Thymus (tissue), 11 donors: ENCODE measurements around the gene TPM2. TPM values are rescaled to one million over a fixed set of nuclear protein-coding genes. Genes with fewer than 3 reads are reported as not detected.

Source experiments
- DNase-seq, 9 donors: peaks; one replicate each; pipeline ENCODE4 v3.0.0-alpha.2; 2013; ENCODE audit warnings: low spot score in 9 of 9, low read depth in 6 of 9, missing footprints in 1 of 9
- H3K27ac ChIP-seq, 2 donors: one replicate each; pipeline ENCODE4 v1.5.1; 2013; ENCODE audit warnings: control low read depth in 1 of 2, low read depth in 1 of 2, low read length in 1 of 2, mild to moderate bottlenecking in 1 of 2, moderate library complexity in 1 of 2
- H3K27me3 ChIP-seq, 2 donors: one replicate each; pipeline ENCODE4 v1.5.1; 2013; ENCODE audit warnings: low read length in 1 of 2; ENCODE audit not compliant: control insufficient read depth in 2 of 2, insufficient read depth in 1 of 2
- H3K36me3 ChIP-seq, 2 donors: one replicate each; pipeline ENCODE4 v1.5.1; 2013; ENCODE audit warnings: low read length in 1 of 2, mild to moderate bottlenecking in 1 of 2, moderate library complexity in 1 of 2; ENCODE audit not compliant: control insufficient read depth in 2 of 2, insufficient read depth in 2 of 2
- H3K4me1 ChIP-seq, 2 donors: one replicate each; pipeline ENCODE4 v1.5.1; 2013; ENCODE audit warnings: low read length in 2 of 2; ENCODE audit not compliant: control insufficient read depth in 2 of 2, insufficient read depth in 2 of 2
- H3K4me3 ChIP-seq, 2 donors: one replicate each; pipeline ENCODE4 v1.5.1; 2013; ENCODE audit warnings: low read length in 2 of 2, control low read depth in 1 of 2, mild to moderate bottlenecking in 1 of 2
- H3K9me3 ChIP-seq, 2 donors: one replicate each; pipeline ENCODE4 v1.5.1; 2013; ENCODE audit warnings: low read length in 1 of 2, mild to moderate bottlenecking in 1 of 2; ENCODE audit not compliant: control insufficient read depth in 2 of 2, insufficient read depth in 1 of 2
- WGBS: extraction: QIAGEN DNeasy Blood & Tissue Kit; methylation state at CpG from one replicate; pipeline ENCODE4 v1.1.7; 2013; 5-methylcytosine and 5-hydroxymethylcytosine counted together
- polyA plus RNA-seq: library from polyadenylated mRNA; stranded (reverse); fragments of 200-250 nt; gene quantifications from one replicate; pipeline ENCODE4 v1.2.3, GENCODE V29; 2013
- total RNA-seq: library from RNA; stranded (reverse); fragments of 120-200 nt; gene quantifications from one replicate; pipeline ENCODE4 v1.2.4, GENCODE V29; 2013
- donor health status: healthy.

The TPM2 gene
- total and polyA plus RNA-seq, 2 donors = 28.6 to 475 TPM

DNA sequence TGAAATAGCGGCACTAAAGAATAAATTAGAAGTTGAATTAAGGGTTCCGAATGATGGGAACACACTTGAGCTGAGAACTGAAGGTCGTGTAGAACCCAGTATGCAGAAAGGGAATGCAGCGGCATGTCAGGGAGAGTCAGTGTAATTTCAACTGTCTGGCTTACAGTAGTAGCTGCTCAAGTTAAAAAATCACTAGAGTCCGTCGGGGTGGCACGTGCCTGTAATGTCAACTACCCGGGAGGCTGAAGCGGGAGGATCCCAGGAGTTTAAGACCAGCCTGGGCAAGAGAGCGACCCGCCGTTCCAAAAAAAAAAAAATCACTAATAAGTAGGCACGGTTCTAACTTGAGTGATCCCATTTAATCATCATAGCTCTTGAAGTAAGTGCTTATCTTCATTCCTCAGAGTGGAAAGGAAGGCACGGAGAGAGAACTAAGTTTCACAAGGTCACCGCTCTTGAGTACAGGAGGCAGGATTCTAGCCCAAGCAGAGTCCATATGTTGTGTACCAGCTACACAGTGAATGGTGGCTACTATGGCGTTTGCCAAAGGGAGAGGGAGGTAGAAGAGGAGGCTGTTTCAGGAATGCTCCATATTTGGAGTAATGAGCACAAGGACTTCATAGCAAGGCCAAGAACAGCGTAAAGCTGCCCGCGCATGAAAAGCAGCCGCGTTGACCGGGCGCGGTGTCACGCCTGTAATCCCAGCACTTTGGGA lies 32.7 kb downstream of the TPM2 start:
- Histone ChIP-seq H3K4me1 (peaks cover 41 to 64% of the 10 kb centered on the region in 2 donors), H3K4me3 (peak overlapping the region in 1 of 2 donors; percentile 88)
- 39% methylated on average over 25 of the region's 25 CpGs for WGBS

GRCh38 chr9:35656348-35656747 lies 33.4 kb downstream of the TPM2 start:
- Histone ChIP-seq H3K9me3 (no peaks in the 10 kb centered on the region), H3K36me3 (peaks cover 14% of the 10 kb centered on the region in 2 donors), H3K27me3 (peaks cover 0 to 2% of the 10 kb centered on the region in 2 donors), H3K4me1 (peaks cover 40 to 64% of the 10 kb centered on the region in 2 donors), H3K4me3 (no peak overlapping the region), H3K27ac (no peak overlapping the region)
- 79% methylated on average over 17 of the region's 17 CpGs for WGBS
- DNase-seq = no peak

More for the DNA sequence above, 32.7 kb downstream of the TPM2 start:
- Histone ChIP-seq H3K36me3 (peaks cover 15 to 19% of the 10 kb centered on the region in 2 donors), H3K9me3 (no peaks in the 10 kb centered on the region), H3K27ac (peak overlapping the region; percentile 81 to 93), H3K27me3 (peaks cover 0 to 2% of the 10 kb centered on the region in 2 donors)
- peak in 1 of 9 donors; percentile 38 for DNase-seq

- Histone ChIP-seq H3K36me3 (peaks cover 0 to 7% of the 10 kb centered on the region in 2 donors), H3K27me3 (peaks cover 0 to 2% of the 10 kb centered on the region in 2 donors), H3K4me3 (no peak overlapping the region), H3K9me3 (no peaks in the 10 kb centered on the region), H3K27ac (no peak overlapping the region), H3K4me1 (peaks cover 29 to 60% of the 10 kb centered on the region in 2 donors)
- DNase-seq = no peak
- 93% methylated on average over 2 of the region's 2 CpGs for WGBS
These were observed 36.1 kb downstream of the TPM2 start for GRCh38 chr9:35653611-35654010.

GRCh38 chr9:35652829-35653209 lies 36.9 kb downstream of the TPM2 start:
- no peak for DNase-seq
- no peak overlapping the region for H3K4me3 ChIP-seq
- WGBS = 97% methylated on average over 8 of the region's 8 CpGs
- H3K9me3 ChIP-seq = no peaks in the 10 kb centered on the region
- peaks cover 0 to 8% of the 10 kb centered on the region in 2 donors for H3K36me3 ChIP-seq
- peaks cover 37 to 66% of the 10 kb centered on the region in 2 donors for H3K4me1 ChIP-seq
- H3K27me3 ChIP-seq = peaks cover 0 to 2% of the 10 kb centered on the region in 2 donors
- no peak overlapping the region for H3K27ac ChIP-seq

DNA sequence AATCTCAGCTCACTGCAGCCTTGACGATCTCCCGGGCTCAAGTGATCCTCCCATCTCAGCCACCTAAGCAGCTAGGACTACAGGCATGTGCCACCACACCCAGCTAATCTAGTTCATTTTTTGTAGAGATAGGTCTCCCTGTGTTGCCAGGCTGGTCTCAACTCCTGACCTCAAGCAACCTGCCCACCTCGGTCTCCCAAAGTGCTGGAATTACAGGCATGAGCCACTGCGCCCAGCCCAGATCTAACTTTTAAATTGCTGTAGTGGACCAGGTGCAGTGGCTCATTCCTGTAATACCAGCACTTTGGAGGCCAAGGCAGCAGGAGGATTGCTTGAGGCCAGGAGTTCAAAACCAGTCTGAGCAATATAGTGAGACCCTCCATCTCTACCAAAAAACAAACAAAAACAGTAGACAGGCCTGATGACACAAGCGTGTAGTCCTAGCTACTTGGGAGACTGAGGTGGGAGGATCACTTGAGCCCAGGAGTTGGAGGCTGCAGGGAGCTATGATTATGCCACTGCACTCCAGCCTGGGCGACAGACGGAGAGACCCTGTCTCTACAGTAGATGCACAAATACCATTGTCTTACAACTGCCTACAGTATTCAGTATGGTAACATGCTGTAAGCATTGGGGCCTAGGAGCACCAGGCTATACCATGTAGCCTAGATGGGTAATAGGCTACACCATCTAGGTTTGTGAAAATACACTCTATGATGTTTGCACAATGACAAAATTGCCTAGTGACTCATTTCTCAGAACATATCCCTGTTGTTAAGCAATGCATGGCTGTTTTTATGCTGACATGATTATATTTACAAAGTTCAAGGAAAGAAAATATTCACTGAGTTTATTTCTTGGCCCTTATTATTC lies 37.5 kb downstream of the TPM2 start:
- Histone ChIP-seq H3K27me3 (no peaks in the 10 kb centered on the region), H3K4me1 (peaks cover 42 to 66% of the 10 kb centered on the region in 2 donors), H3K9me3 (no peaks in the 10 kb centered on the region), H3K36me3 (peaks cover 0 to 8% of the 10 kb centered on the region in 2 donors), H3K27ac (peak overlapping the region in 1 of 2 donors; percentile 11), H3K4me3 (no peak overlapping the region)
- no peak for DNase-seq
- WGBS = 96% methylated on average over 7 of the region's 7 CpGs

DNA sequence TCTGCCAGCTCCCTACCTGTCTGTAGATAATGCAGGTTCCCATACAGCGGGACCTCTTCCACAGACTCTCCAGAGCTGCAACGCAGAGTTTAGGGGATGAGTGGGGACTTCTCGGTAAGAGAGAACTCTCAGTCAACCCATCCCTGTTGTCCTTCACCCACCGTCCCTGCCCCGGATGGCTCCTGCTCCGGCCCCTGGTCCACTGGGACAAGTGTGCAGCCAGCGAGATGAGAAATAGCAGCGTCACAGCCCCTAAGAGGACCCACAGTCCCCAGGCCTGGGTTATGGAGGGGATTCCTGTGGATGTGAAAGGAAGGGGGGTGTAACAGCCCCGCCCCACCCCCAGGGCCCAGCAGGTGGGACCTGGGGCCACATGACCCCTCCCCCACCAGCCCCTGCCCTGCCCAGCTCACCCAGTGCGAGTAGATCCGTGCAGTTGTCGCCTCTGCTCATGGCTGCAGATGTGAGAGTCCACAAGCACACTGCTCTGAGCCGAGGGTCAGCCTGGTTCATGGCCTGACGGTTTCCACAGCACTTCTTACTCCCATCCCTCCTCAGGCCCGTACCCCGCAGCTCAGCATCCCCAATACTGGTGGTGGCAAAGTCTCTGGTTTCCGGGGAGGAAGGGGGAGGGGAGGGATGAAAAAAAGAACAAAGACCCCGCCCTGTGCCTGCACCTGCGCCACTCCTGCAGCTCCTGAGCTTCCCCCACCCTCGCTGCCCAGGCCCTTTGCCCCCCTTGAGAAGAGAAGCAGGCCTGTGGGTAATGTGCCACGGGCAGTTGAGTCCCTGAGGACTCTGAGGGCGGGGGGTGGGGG lies 39.2 kb downstream of the TPM2 start, which contains the start of gene SIT1:
SIT1 (minus strand) TSS at position 591 of the 818 bp plus-strand sequence; CDS start at position 513, 78 bp downstream.
- H3K9me3 ChIP-seq = no peaks in the 10 kb centered on the region
- DNase-seq = peak in 8 of 9 donors; percentile 68 to 92 (median 79)
- WGBS = 45% methylated on average over 22 of the region's 22 CpGs
- H3K4me3 ChIP-seq = peak within 1 kb of the TSS; percentile 65 to 75
- peak within 1 kb of the TSS; percentile 98 to 99 for H3K27ac ChIP-seq
- H3K36me3 ChIP-seq = peaks cover 0 to 8% of the 10 kb centered on the region in 2 donors
- H3K27me3 ChIP-seq = no peaks in the 10 kb centered on the region
- H3K4me1 ChIP-seq = peaks cover 45 to 65% of the 10 kb centered on the region in 2 donors

- Histone ChIP-seq H3K27me3 (no peaks in the 10 kb centered on the region), H3K4me3 (peak overlapping the region; percentile 65 to 75), H3K36me3 (peaks cover 0 to 8% of the 10 kb centered on the region in 2 donors), H3K4me1 (peaks cover 47 to 72% of the 10 kb centered on the region in 2 donors), H3K27ac (peak overlapping the region; percentile 98 to 99), H3K9me3 (no peaks in the 10 kb centered on the region)
- 65% methylated on average over 26 of the region's 26 CpGs for WGBS
- DNase-seq = peak in 8 of 9 donors; percentile 54 to 88 (median 74)
These were observed 40.0 kb downstream of the TPM2 start for GRCh38 chr9:35649431-35650340.
